Endothelial cell of umbilical vein (primary cell): ENCODE data around the gene WDR37. TPM values are rescaled to one million over a fixed set of nuclear protein-coding genes. Genes with fewer than 3 reads are reported as not detected.

Experiments used
- BruUV-seq: library from RNA; stranded (reverse); fragments of 400-500 nt; replicated peaks from 2 replicates; lab custom pipeline; 2021; lab: Mats Ljungman, UMichigan
- CTCF ChIA-PET: fragments of 300-600, 350-600 bp; sonication (Branson Sonifier 250); formaldehyde crosslinking; loops from one replicate; lab custom pipeline; 2021; ENCODE audit warnings: antibody characterized with exemption, inconsistent platforms; lab: Charles Lee
- POLR2A ChIA-PET: fragments of 300-600, 350-600 bp; sonication (Branson Sonifier 250); formaldehyde crosslinking; loops from one replicate; lab custom pipeline; 2021; ENCODE audit warnings: antibody characterized with exemption, inconsistent platforms; lab: Charles Lee
- DNase-seq: peaks from one replicate; pipeline ENCODE4 v3.0.0-alpha.2; 2011; ENCODE audit warnings: low read depth, low spot score
- FAIRE-seq: peaks from 2 replicates; lab custom pipeline; 2011; peaks lifted over from hg19 to GRCh38; lab: Jason Lieb, UNC
- H2AFZ ChIP-seq: 2 replicates; pipeline ENCODE4 v1.6.0; 2012; ENCODE audit warnings: low read depth, low read length, control low read depth, inconsistent platforms
- H3K27ac ChIP-seq: 2 replicates; pipeline ENCODE4 v1.5.1; 2011; ENCODE audit warnings: low read depth, mild to moderate bottlenecking, control low read depth, low read length, moderate library complexity; ENCODE audit not compliant: insufficient read depth
- H3K27me3 ChIP-seq, 2 experiments: 2 replicates each; pipeline versions ENCODE4 v1.6.0 to v1.6.1; 2011; ENCODE audit warnings: low read length in 2 of 2, mixed read lengths in 1 of 2; ENCODE audit not compliant: control insufficient read depth in 2 of 2, insufficient read depth in 2 of 2
- H3K36me3 ChIP-seq, 2 experiments: 2 replicates in 1 of 2; 3 replicates in 1 of 2; pipeline ENCODE4 v1.5.1; 2011; ENCODE audit warnings: low read length in 2 of 2, mild to moderate bottlenecking in 1 of 2, moderate library complexity in 1 of 2; ENCODE audit not compliant: control insufficient read depth in 2 of 2, insufficient read depth in 2 of 2; ENCODE audit errors: extremely low read depth in 1 of 2
- H3K4me1 ChIP-seq: 3 replicates; pipeline ENCODE4 v1.5.1; 2011; ENCODE audit warnings: mild to moderate bottlenecking, low read length; ENCODE audit not compliant: control insufficient read depth, insufficient read depth; ENCODE audit errors: extremely low read depth
- H3K4me2 ChIP-seq: 2 replicates; pipeline ENCODE4 v1.6.1; 2011; ENCODE audit warnings: low read length, control low read depth, mixed read lengths; ENCODE audit not compliant: insufficient read depth
- H3K4me3 ChIP-seq, 3 experiments: fragments of 200-600 bp in 1 of 3; sonication (generic), shearing (Covaris generic) in 1 of 3; replicated peaks in 1 of 3; 2 replicates each; pipeline ENCODE4 v1.5.1; 2011 to 2016; ENCODE audit warnings: control low read depth in 3 of 3, low read length in 3 of 3, mild to moderate bottlenecking in 2 of 3, inconsistent platforms in 1 of 3, low read depth in 1 of 3, moderate library complexity in 1 of 3; ENCODE audit not compliant: insufficient read depth in 1 of 3
- H3K79me2 ChIP-seq: 2 replicates; pipeline ENCODE4 v1.6.0; 2012; ENCODE audit warnings: low read length, inconsistent platforms; ENCODE audit not compliant: control insufficient read depth, insufficient read depth
- H3K9ac ChIP-seq: replicated peaks from 2 replicates; pipeline ENCODE3; 2011; ENCODE audit warnings: low read length, control low read depth; ENCODE audit not compliant: insufficient read depth; ENCODE audit errors: extremely low read depth
- H3K9me1 ChIP-seq: replicated peaks from 3 replicates; pipeline ENCODE4 v1.6.0; 2011; ENCODE audit warnings: mild to moderate bottlenecking, low read length; ENCODE audit not compliant: control insufficient read depth, insufficient read depth; ENCODE audit errors: extremely low read depth
- H3K9me3 ChIP-seq: replicated peaks from 2 replicates; pipeline ENCODE4 v1.5.1; 2012; ENCODE audit warnings: low read length, inconsistent platforms; ENCODE audit not compliant: control insufficient read depth, insufficient read depth
- H4K20me1 ChIP-seq: replicated peaks from 2 replicates; pipeline ENCODE3; 2011; ENCODE audit warnings: mild to moderate bottlenecking, low read length; ENCODE audit not compliant: control insufficient read depth, insufficient read depth; ENCODE audit errors: extremely low read depth
- EZH2 ChIP-seq: IDR thresholded peaks from 2 replicates; pipeline ENCODE4 v1.6.1; 2012; ENCODE audit warnings: borderline replicate concordance, low read depth, mild to moderate bottlenecking, moderate library complexity, low read length, inconsistent platforms; ENCODE audit not compliant: severe bottlenecking
- FOS ChIP-seq: IDR thresholded peaks from 2 replicates; pipeline ENCODE4 v1.6.1; 2011; ENCODE audit warnings: mild to moderate bottlenecking, low read length, moderate library complexity, borderline replicate concordance; ENCODE audit not compliant: insufficient read depth
- GATA2 ChIP-seq: IDR thresholded peaks from 2 replicates; pipeline ENCODE4 v1.7.0; 2011; ENCODE audit warnings: low read depth, mild to moderate bottlenecking, moderate library complexity, mixed read lengths, low read length; ENCODE audit not compliant: insufficient read length, insufficient read depth
- JUN ChIP-seq: IDR thresholded peaks from 2 replicates; pipeline ENCODE4 v1.6.1; 2011; ENCODE audit warnings: borderline replicate concordance, low read depth; ENCODE audit not compliant: insufficient read length, insufficient read depth
- MYC ChIP-seq: IDR thresholded peaks from one replicate; pipeline ENCODE4 v1.6.1; 2011; ENCODE audit warnings: mild to moderate bottlenecking, low read depth, low read length
- POLR2A ChIP-seq: IDR thresholded peaks from 2 replicates; pipeline ENCODE4 v1.6.1; 2012; ENCODE audit warnings: low read depth, mild to moderate bottlenecking, control low read depth, low read length
- POLR2AphosphoS5 ChIP-seq: IDR thresholded peaks from 2 replicates; pipeline ENCODE4 v1.6.1; 2012; ENCODE audit warnings: low read depth, mild to moderate bottlenecking, control low read depth, low read length, moderate library complexity; ENCODE audit not compliant: insufficient read depth
- dilution Hi-C: fragments of 300-500 bp; cut with MboI; formaldehyde crosslinking; loops from one replicate; pipeline ENCODE4 v1.15.0; 2019; ENCODE audit warnings: low sequenced_read_pairs; ENCODE audit not compliant: extremely low pct_ligation_motif_present
- intact Hi-C: fragments of 100-400 bp; cut with micrococcal nuclease; formaldehyde crosslinking; loops from one replicate; pipeline ENCODE4 v1.10.0; 2022
- polyA plus RNA-seq, 4 experiments: library from polyadenylated mRNA; depleted of rRNA in 3 of 4; stranded (reverse) in 3 of 4; unstranded in 1 of 4; fragments of >200 nt; gene quantifications; 2 replicates each; pipeline versions ENCODE4 v1.2.1 to v1.2.3, GENCODE V29; 2011 to 2012; ENCODE audit warnings: missing spikeins in 1 of 4
- total RNA-seq: library from RNA; stranded (reverse); gene quantifications from 2 replicates; pipeline ENCODE4 v1.2.3, GENCODE V29; 2021
- TF ChIP-seq, protein P1 (sequence below), 2 donors: IDR thresholded peaks; 1 replicate in 1 of 2; 2 replicates in 1 of 2; pipeline ENCODE4 v1.5.1; 2011; ENCODE audit warnings: low read length in 2 of 2, mild to moderate bottlenecking in 2 of 2, moderate library complexity in 2 of 2, control low read depth in 1 of 2, inconsistent platforms in 1 of 2, low read depth in 1 of 2; ENCODE audit not compliant: insufficient read depth in 1 of 2; ENCODE audit errors: extremely low read depth in 1 of 2
- TF ChIP-seq, protein P2 (sequence below): IDR thresholded peaks from 2 replicates; pipeline ENCODE4 v1.6.1; 2011; ENCODE audit not compliant: insufficient read depth, insufficient read length

Gene WDR37
- total and polyA plus RNA-seq, 2 donors (not counting 3 experiments of a cell fraction or from before 2014, with no cell fraction given), result 21.7 to 25.5 TPM

DNA sequence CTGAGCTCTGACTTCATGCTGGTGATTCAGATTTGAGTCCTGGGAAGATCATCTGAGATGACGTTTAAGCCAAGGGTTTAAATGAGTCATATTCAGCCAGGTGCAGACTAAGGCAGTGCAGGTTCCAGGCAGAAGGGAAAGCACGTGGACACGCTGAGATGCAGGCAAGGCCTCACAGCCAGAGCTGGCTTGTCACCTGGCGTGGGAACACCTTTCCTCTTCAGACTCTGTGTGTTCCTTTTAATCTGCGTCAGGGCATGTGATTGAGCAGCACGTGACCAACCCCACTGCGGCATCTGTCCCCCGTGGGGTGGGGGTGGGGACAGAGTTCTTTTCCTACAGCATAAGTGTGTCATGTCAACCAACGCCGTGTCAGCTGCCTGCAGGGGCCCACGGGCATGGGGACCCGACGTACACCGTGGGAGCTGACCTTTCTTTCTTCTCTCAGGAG lies 19.8 kb upstream of the WDR37 start:
- dilution Hi-C loops, result no loop called here
- H3K9me1 ChIP-seq, result no peaks in the 10 kb centered on the region
- no peak overlapping the region for H3K4me3 ChIP-seq
- no TSS peak for BruUV-seq
- POLR2A ChIA-PET, result no interaction called here
- DNase-seq (no peak), FAIRE-seq (no peak)
- H3K36me3 ChIP-seq, result peaks cover 7 to 10% of the 10 kb centered on the region in 2 experiments
- no peak overlapping the region for H3K27ac ChIP-seq
- intact Hi-C loops, result no loop called here
- no peaks in the 10 kb centered on the region for H3K79me2 ChIP-seq
- CTCF ChIA-PET, result interaction anchor here (1.5 to 1.9 kb wide), 3 partner anchors 7 to 19 kb away, joined by 3 to 6 read pairs (median 5); no protein-coding TSS in a partner anchor
- no peaks in the 10 kb centered on the region for H3K27me3 ChIP-seq
- no peaks in the 10 kb centered on the region for H3K4me1 ChIP-seq
- H3K9ac ChIP-seq, result no peak overlapping the region
- H2AFZ ChIP-seq, result no peak overlapping the region
- no peak overlapping the region for H3K4me2 ChIP-seq
- TF ChIP-seq POLR2AphosphoS5, result no peak
- TF ChIP-seq, protein P1, sequence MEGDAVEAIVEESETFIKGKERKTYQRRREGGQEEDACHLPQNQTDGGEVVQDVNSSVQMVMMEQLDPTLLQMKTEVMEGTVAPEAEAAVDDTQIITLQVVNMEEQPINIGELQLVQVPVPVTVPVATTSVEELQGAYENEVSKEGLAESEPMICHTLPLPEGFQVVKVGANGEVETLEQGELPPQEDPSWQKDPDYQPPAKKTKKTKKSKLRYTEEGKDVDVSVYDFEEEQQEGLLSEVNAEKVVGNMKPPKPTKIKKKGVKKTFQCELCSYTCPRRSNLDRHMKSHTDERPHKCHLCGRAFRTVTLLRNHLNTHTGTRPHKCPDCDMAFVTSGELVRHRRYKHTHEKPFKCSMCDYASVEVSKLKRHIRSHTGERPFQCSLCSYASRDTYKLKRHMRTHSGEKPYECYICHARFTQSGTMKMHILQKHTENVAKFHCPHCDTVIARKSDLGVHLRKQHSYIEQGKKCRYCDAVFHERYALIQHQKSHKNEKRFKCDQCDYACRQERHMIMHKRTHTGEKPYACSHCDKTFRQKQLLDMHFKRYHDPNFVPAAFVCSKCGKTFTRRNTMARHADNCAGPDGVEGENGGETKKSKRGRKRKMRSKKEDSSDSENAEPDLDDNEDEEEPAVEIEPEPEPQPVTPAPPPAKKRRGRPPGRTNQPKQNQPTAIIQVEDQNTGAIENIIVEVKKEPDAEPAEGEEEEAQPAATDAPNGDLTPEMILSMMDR (IDR thresholded peaks at IDR 0.05; ENCODE audit: extremely low read depth in 1 of 2, insufficient read depth in 1 of 2, low read depth in 1 of 2, low read length in 2 of 2), result no peak
- TF ChIP-seq, protein P2, sequence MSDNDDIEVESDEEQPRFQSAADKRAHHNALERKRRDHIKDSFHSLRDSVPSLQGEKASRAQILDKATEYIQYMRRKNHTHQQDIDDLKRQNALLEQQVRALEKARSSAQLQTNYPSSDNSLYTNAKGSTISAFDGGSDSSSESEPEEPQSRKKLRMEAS, result no peak
- no peak for TF ChIP-seq GATA2
- no peak for TF ChIP-seq FOS
- no peak for TF ChIP-seq EZH2
- no peak for TF ChIP-seq MYC
- TF ChIP-seq POLR2A, result no peak
- no peak for TF ChIP-seq JUN
- no peaks in the 10 kb centered on the region for H4K20me1 ChIP-seq
- no peaks in the 10 kb centered on the region for H3K9me3 ChIP-seq
